ENCODE measurements around the gene ZNF684.

- no peak for TF ChIP-seq POLR2A (IDR thresholded peaks at IDR 0.05)
- TF ChIP-seq, protein P1, sequence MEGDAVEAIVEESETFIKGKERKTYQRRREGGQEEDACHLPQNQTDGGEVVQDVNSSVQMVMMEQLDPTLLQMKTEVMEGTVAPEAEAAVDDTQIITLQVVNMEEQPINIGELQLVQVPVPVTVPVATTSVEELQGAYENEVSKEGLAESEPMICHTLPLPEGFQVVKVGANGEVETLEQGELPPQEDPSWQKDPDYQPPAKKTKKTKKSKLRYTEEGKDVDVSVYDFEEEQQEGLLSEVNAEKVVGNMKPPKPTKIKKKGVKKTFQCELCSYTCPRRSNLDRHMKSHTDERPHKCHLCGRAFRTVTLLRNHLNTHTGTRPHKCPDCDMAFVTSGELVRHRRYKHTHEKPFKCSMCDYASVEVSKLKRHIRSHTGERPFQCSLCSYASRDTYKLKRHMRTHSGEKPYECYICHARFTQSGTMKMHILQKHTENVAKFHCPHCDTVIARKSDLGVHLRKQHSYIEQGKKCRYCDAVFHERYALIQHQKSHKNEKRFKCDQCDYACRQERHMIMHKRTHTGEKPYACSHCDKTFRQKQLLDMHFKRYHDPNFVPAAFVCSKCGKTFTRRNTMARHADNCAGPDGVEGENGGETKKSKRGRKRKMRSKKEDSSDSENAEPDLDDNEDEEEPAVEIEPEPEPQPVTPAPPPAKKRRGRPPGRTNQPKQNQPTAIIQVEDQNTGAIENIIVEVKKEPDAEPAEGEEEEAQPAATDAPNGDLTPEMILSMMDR (IDR thresholded peaks at IDR 0.05) = no peak
- no peak for TF ChIP-seq POLR2AphosphoS5 (IDR thresholded peaks at IDR 0.05; ENCODE audit: insufficient read depth in 1 of 2, low read depth in 1 of 2)
Measured at GRCh38 chr1:40553017-40553416, 21.6 kb downstream of the ZNF684 start.
